ENCODE data around the gene TAS2R40. TPM values are rescaled to one million over a fixed set of nuclear protein-coding genes. Genes with fewer than 3 reads are reported as not detected.

TAS2R40 gene
- total RNA-seq, 1 experiment from 2014 or later: not detected

- ATAC-seq: no peak
- POLR2A ChIA-PET (ENCODE audit: unreplicated experiment): no interaction called here
- TF ChIP-seq CTCF (conservative IDR thresholded peaks at IDR 0.05; ENCODE audit: low read depth, low read length) (no peak), EZH2phosphoT487 (IDR thresholded peaks at IDR 0.05; ENCODE audit: borderline replicate concordance, low read length) (no peak), EZH2 (IDR thresholded peaks at IDR 0.05; ENCODE audit: low read length, unreplicated experiment) (no peak)
Observed at GRCh38 chr7:143216686-143217085, 5.2 kb upstream of the TAS2R40 start.

GRCh38 chr7:143217806-143218205 lies 4.0 kb upstream of the TAS2R40 start:
- H3F3A ChIP-seq (ENCODE audit: low read length, unreplicated experiment): no peaks in the 10 kb centered on the region
- no peak overlapping the region for H2AFZ ChIP-seq (ENCODE audit: low read length)
- no peaks in the 10 kb centered on the region for H3K79me2 ChIP-seq (ENCODE audit: low read length)
- H3K27ac ChIP-seq (ENCODE audit: low read length): no peak overlapping the region
- H4K20me1 ChIP-seq (ENCODE audit: low read length): no peaks in the 10 kb centered on the region
- POLR2A ChIA-PET (ENCODE audit: unreplicated experiment): no interaction called here
- no peak overlapping the region for H3K4me2 ChIP-seq (ENCODE audit: low read length)
- H3K4me3 ChIP-seq (ENCODE audit: low read length): no peak overlapping the region
- peaks cover 12% of the 10 kb centered on the region; the same call in 1 of the 2 replicates for H3K27me3 ChIP-seq (ENCODE audit: low read length)
- H3K4me1 ChIP-seq (ENCODE audit: insufficient read depth, low read length): no peaks in the 10 kb centered on the region
- CTCF ChIA-PET: interaction anchor here (0.6 kb wide), 1 partner anchor 585 kb away, joined by 3 read pairs; no protein-coding TSS in a partner anchor
- no peaks in the 10 kb centered on the region for H3K9me3 ChIP-seq (ENCODE audit: low read length)
- H3K9ac ChIP-seq (ENCODE audit: low read length): no peak overlapping the region
- DNase-seq (no peak), ATAC-seq (no peak)
- H3K9me2 ChIP-seq (replicated peaks; ENCODE audit: low read length): no peaks in the 10 kb centered on the region
- intact Hi-C loops (cut with micrococcal nuclease): loop anchor here (10.0 kb wide), 2 partner anchors 583 to 613 kb away; no protein-coding TSS in a partner anchor
- no peak for TF ChIP-seq EZH2phosphoT487 (IDR thresholded peaks at IDR 0.05; ENCODE audit: borderline replicate concordance, low read length)
- no peak for TF ChIP-seq EZH2 (IDR thresholded peaks at IDR 0.05; ENCODE audit: low read length, unreplicated experiment)
- no peak for TF ChIP-seq CTCF (conservative IDR thresholded peaks at IDR 0.05; ENCODE audit: low read depth, low read length)
- H3K36me3 ChIP-seq (ENCODE audit: low read depth, low read length): peaks cover 2% of the 10 kb centered on the region; the same call in 1 of the 2 replicates
- no TSS peak for BruUV-seq (replicated peaks)

More at GRCh38 chr7:143216686-143217085, 5.2 kb upstream of the TAS2R40 start:
- Histone ChIP-seq H3K4me1 (ENCODE audit: insufficient read depth, low read length) (no peaks in the 10 kb centered on the region), H4K20me1 (ENCODE audit: low read length) (no peaks in the 10 kb centered on the region), H3K4me2 (ENCODE audit: low read length) (no peak overlapping the region), H3K9ac (ENCODE audit: low read length) (no peak overlapping the region), H3K79me2 (ENCODE audit: low read length) (no peaks in the 10 kb centered on the region), H3K36me3 (ENCODE audit: low read depth, low read length) (peaks cover 2% of the 10 kb centered on the region; the same call in 1 of the 2 replicates), H3K9me2 (replicated peaks; ENCODE audit: low read length) (no peaks in the 10 kb centered on the region), H3K27ac (ENCODE audit: low read length) (no peak overlapping the region), H3K27me3 (ENCODE audit: low read length) (peaks cover 12% of the 10 kb centered on the region; the same call in 1 of the 2 replicates), H3K9me3 (ENCODE audit: low read length) (no peaks in the 10 kb centered on the region), H3K4me3 (ENCODE audit: low read length) (no peak overlapping the region), H3F3A (ENCODE audit: low read length, unreplicated experiment) (no peaks in the 10 kb centered on the region), H2AFZ (ENCODE audit: low read length) (no peak overlapping the region)
- no TSS peak for BruUV-seq (replicated peaks)
- intact Hi-C loops (cut with micrococcal nuclease): loop anchor here (10.0 kb wide), 2 partner anchors 582 to 612 kb away; no protein-coding TSS in a partner anchor
- CTCF ChIA-PET: interaction anchor here (0.9 to 1.9 kb wide), 2 partner anchors 23 to 28 kb away, joined by 4 to 14 read pairs; no protein-coding TSS in a partner anchor
- no peak for DNase-seq

- ATAC-seq (no peak), DNase-seq (no peak)
- intact Hi-C loops (cut with micrococcal nuclease): no loop called here
- Histone ChIP-seq H3K79me2 (ENCODE audit: low read length) (no peaks in the 10 kb centered on the region), H3K27ac (ENCODE audit: low read length) (no peak overlapping the region), H2AFZ (ENCODE audit: low read length) (no peak overlapping the region), H3K9ac (ENCODE audit: low read length) (no peak overlapping the region), H3K9me3 (ENCODE audit: low read length) (no peaks in the 10 kb centered on the region), H3K36me3 (ENCODE audit: low read depth, low read length) (no peaks in the 10 kb centered on the region), H3K4me2 (ENCODE audit: low read length) (no peak overlapping the region), H3F3A (ENCODE audit: low read length, unreplicated experiment) (no peaks in the 10 kb centered on the region), H3K27me3 (ENCODE audit: low read length) (peaks cover 12% of the 10 kb centered on the region; the same call in 1 of the 2 replicates), H3K4me1 (ENCODE audit: insufficient read depth, low read length) (no peaks in the 10 kb centered on the region), H4K20me1 (ENCODE audit: low read length) (no peaks in the 10 kb centered on the region), H3K4me3 (ENCODE audit: low read length) (no peak overlapping the region), H3K9me2 (replicated peaks; ENCODE audit: low read length) (no peaks in the 10 kb centered on the region)
- TF ChIP-seq CTCF (conservative IDR thresholded peaks at IDR 0.05; ENCODE audit: low read depth, low read length) (no peak), EZH2phosphoT487 (IDR thresholded peaks at IDR 0.05; ENCODE audit: borderline replicate concordance, low read length) (no peak), EZH2 (IDR thresholded peaks at IDR 0.05; ENCODE audit: low read length, unreplicated experiment) (no peak)
- ChIA-PET CTCF (interaction anchor here (0.7 kb wide), 1 partner anchor 206 kb away, joined by 3 read pairs; no protein-coding TSS in a partner anchor), POLR2A (ENCODE audit: unreplicated experiment) (interaction anchor here (0.7 kb wide), 1 partner anchor 187 kb away, joined by 6 read pairs; no protein-coding TSS in a partner anchor)
- no TSS peak for BruUV-seq (replicated peaks)
Observed at GRCh38 chr7:143221286-143221685, 551 bp upstream of the TAS2R40 start.

All from PC-3 (cell line).